Adrenal gland (tissue), 12 donors: Measurements from ENCODE around the gene CD247. TPM values are rescaled to one million over a fixed set of nuclear protein-coding genes. Genes with fewer than 3 reads are reported as not detected.

Experiments
- DNase-seq, 7 donors: peaks; one replicate each; pipeline ENCODE4 v3.0.0-alpha.2; 2019 to 2020
- H3K27ac ChIP-seq, 5 donors: fragments of 200-600 bp; sonication (generic) in 4 of 5; 1 replicate in 3 of 5; 2 replicates in 2 of 5; pipeline versions ENCODE4 v1.5.1 to v1.8.0; 2016 to 2020; ENCODE audit warnings: mild to moderate bottlenecking in 1 of 5
- H3K27me3 ChIP-seq: fragments of 200-600 bp; 2 replicates; pipeline ENCODE4 v1.8.0; 2021
- H3K36me3 ChIP-seq, 2 donors: fragments of 200-600 bp; replicated peaks in 1 of 2; 1 replicate in 1 of 2; 2 replicates in 1 of 2; pipeline versions ENCODE4 v1.5.1 to v1.8.0; 2018 to 2022
- H3K4me1 ChIP-seq, 2 donors: fragments of 200-600 bp; replicated peaks in 1 of 2; 1 replicate in 1 of 2; 2 replicates in 1 of 2; pipeline versions ENCODE4 v1.5.1 to v1.8.0; 2018 to 2021
- H3K4me3 ChIP-seq, 4 donors: fragments of 200-600 bp; sonication (generic) in 3 of 4; one replicate each; pipeline ENCODE4 v1.5.1; 2016 to 2018
- H3K9me3 ChIP-seq, 3 donors: fragments of 200-600 bp; sonication (generic) in 1 of 3; replicated peaks in 1 of 3; 1 replicate in 2 of 3; 2 replicates in 1 of 3; pipeline versions ENCODE4 v1.5.1 to v1.8.0; 2016 to 2021
- CTCF ChIP-seq, 6 experiments: fragments of 450-650 bp in 4 of 6; fragments of 200-600 bp in 2 of 6; sonication (generic) in 1 of 6; IDR thresholded peaks; 1 replicate in 5 of 6; 2 replicates in 1 of 6; pipeline versions ENCODE4 v1.5.1 to v1.8.0; 2016 to 2021; ENCODE audit warnings: antibody characterized with exemption in 6 of 6, mild to moderate bottlenecking in 2 of 6, moderate library complexity in 1 of 6
- POLR2A ChIP-seq, 2 donors: fragments of 450-650 bp; IDR thresholded peaks; one replicate each; pipeline ENCODE4 v1.6.1; 2017; ENCODE audit warnings: antibody characterized with exemption in 2 of 2, mild to moderate bottlenecking in 2 of 2, moderate library complexity in 1 of 2
- WGBS, 4 donors: extraction: QIAGEN DNeasy Blood & Tissue Kit in 2 of 4; methylation state at CpG; one replicate each; pipeline versions ENCODE4 v1.1.5 to v1.1.7; 2013 to 2017; 5-methylcytosine and 5-hydroxymethylcytosine counted together
- intact Hi-C, 2 donors: fragments of 100-400 bp; cut with DNase I; formaldehyde crosslinking; loops; one replicate each; pipeline versions ENCODE4 v1.14.1 to v1.15.0; 2022 to 2023
- polyA plus RNA-seq, 3 donors: library from polyadenylated mRNA; stranded (reverse); fragments of 200-250 nt in 2 of 3; fragments of 350-450 nt in 1 of 3; fragmentation: Illumina TruSeq in 1 of 3; extraction: RNeasy Lipid Tissue Mini Kit (QIAGEN cat#74804) in 1 of 3; gene quantifications; one replicate each; pipeline ENCODE4 v1.2.3, GENCODE V29; 2013 to 2014
- total RNA-seq, 9 donors: library from RNA; depleted of rRNA in 4 of 9; stranded (reverse); fragments of >200 nt in 4 of 9; fragments of 120-200 nt in 1 of 9; fragmentation: NEBNext Ultra II Directional in 1 of 9; extraction: Animal tissue kit (Norgen Biotek cat#: 25700) in 1 of 9; gene quantifications; one replicate each; pipeline versions ENCODE4 v1.1.0 to v1.2.4, GENCODE V29; 2013 to 2023
- donor health status: healthy with polysubstance abuse.
- donor health status: Bipolar disorder and iron deficiency.
- donor health status: DM: yes; HTN: yes; CAD: no.
- donor health status: DM: no; HTN: no; CAD: no.
- donor health status: DM: no; HTN: no; CAD: no.
- donor health status: DM: yes; HTN: yes; CAD: no.

Gene CD247
- total and polyA plus RNA-seq, 12 donors, result 0.26 to 2.3 (median 1.2) TPM; not detected in 1

- no peak for DNase-seq
- Histone ChIP-seq H3K9me3 (no peaks in the 10 kb centered on the region), H3K27ac (peak overlapping the region in 2 of 5 donors; percentile 18 to 80), H3K4me3 (peak overlapping the region in 1 of 4 donors; percentile 91), H3K4me1 (peaks cover 33 to 38% of the 10 kb centered on the region in 2 donors), H3K36me3 (peaks cover 0 to 10% of the 10 kb centered on the region in 2 donors), H3K27me3 (no peaks in the 10 kb centered on the region)
- 80 to 90% (median 83%) methylated on average over 1 of the region's 1 CpG for WGBS, 4 donors
- TF ChIP-seq POLR2A (IDR thresholded peaks at IDR 0.05) (no peak), CTCF (IDR thresholded peaks at IDR 0.05) (no peak)
- intact Hi-C loops, result no loop called here
Observed at GRCh38 chr1:167551362-167551761, 33.0 kb upstream of the CD247 start.

GRCh38 chr1:167548059-167548932 is 30.0 kb upstream of the CD247 start:
- H3K27ac ChIP-seq, result peak overlapping the region; percentile 37 to 88 (median 79)
- no peaks in the 10 kb centered on the region for H3K27me3 ChIP-seq
- WGBS, 4 donors, result 47 to 54% (median 49%) methylated on average over 5 of the region's 5 CpGs
- peaks cover 27 to 30% of the 10 kb centered on the region in 2 donors for H3K4me1 ChIP-seq
- TF ChIP-seq POLR2A (IDR thresholded peaks at IDR 0.05) (no peak), CTCF (IDR thresholded peaks at IDR 0.05) (no peak)
- no peaks in the 10 kb centered on the region for H3K9me3 ChIP-seq
- peaks cover 0 to 29% of the 10 kb centered on the region in 2 donors for H3K36me3 ChIP-seq
- DNase-seq, result peak in 1 of 7 donors; percentile 39
- intact Hi-C loops, result loop anchor here in 1 of 2 donors (10.0 kb wide), 1 partner anchor 273 kb away; no protein-coding TSS in a partner anchor
- peak overlapping the region in 1 of 4 donors; percentile 27 for H3K4me3 ChIP-seq

- H3K27ac ChIP-seq, result no peak overlapping the region
- no peaks in the 10 kb centered on the region for H3K9me3 ChIP-seq
- no peak overlapping the region for H3K4me3 ChIP-seq
- no peaks in the 10 kb centered on the region for H3K27me3 ChIP-seq
- no peak for TF ChIP-seq POLR2A (IDR thresholded peaks at IDR 0.05)
- TF ChIP-seq CTCF (IDR thresholded peaks at IDR 0.05), result no peak
- 85 to 91% (median 87%) methylated on average over 1 of the region's 1 CpG for WGBS, 4 donors
- H3K36me3 ChIP-seq, result peaks cover 0 to 29% of the 10 kb centered on the region in 2 donors
- no peak for DNase-seq
- H3K4me1 ChIP-seq, result peaks cover 17 to 20% of the 10 kb centered on the region in 2 donors
- intact Hi-C loops, result loop anchor here in 1 of 2 donors (10.0 kb wide), 1 partner anchor 272 kb away; no protein-coding TSS in a partner anchor
Observed at GRCh38 chr1:167546935-167547334, 28.6 kb upstream of the CD247 start.

DNA sequence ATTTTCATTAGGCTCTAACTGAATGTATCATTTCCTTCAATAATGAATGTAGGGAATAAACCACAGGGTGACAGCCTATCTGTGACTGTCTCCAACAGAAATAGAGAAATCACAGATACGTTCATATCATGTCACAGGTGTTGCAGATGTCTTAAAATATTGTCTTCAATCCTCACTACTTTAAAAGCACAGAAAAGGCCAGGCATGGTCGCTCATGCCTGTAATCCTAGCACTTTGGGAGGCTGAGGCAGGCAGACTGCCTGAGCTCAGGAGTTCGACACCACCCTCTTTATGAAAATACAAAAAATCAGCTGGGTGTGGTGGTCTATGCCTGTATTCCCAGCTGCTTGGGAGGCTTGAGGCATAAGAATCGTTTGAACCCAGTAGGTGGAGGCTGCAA is 27.0 kb upstream of the CD247 start:
- Histone ChIP-seq H3K36me3 (peaks cover 0 to 29% of the 10 kb centered on the region in 2 donors), H3K27ac (no peak overlapping the region), H3K27me3 (no peaks in the 10 kb centered on the region), H3K4me3 (no peak overlapping the region), H3K9me3 (no peaks in the 10 kb centered on the region), H3K4me1 (peaks cover 14 to 19% of the 10 kb centered on the region in 2 donors)
- 69 to 90% (median 81%) methylated on average over 4 of the region's 4 CpGs for WGBS, 4 donors
- intact Hi-C loops, result loop anchor here in 1 of 2 donors (10.0 kb wide), 1 partner anchor 271 kb away; no protein-coding TSS in a partner anchor
- DNase-seq, result no peak
- TF ChIP-seq CTCF (IDR thresholded peaks at IDR 0.05) (no peak), POLR2A (IDR thresholded peaks at IDR 0.05) (no peak)
